Lower lobe of right lung (tissue), 2 donors: Measurements from ENCODE around the gene MMP17. TPM values are rescaled to one million over a fixed set of nuclear protein-coding genes. Genes with fewer than 3 reads are reported as not detected.
A peak's percentile ranks its signal among the peaks of the same experiment; 100 is the strongest.

ENCODE experiments used
- ATAC-seq, 2 donors: fragments of 200-7000 bp; cut with Tn5 transposase; one replicate each; pipeline ENCODE4 v1.9.1; 2020 to 2022; ENCODE audit warnings: mild to moderate bottlenecking in 2 of 2, moderate library complexity in 2 of 2
- DNase-seq: peaks from one replicate; pipeline ENCODE4 v3.0.0-alpha.2; 2020
- H3K27ac ChIP-seq: fragments of 200-600 bp; one replicate; pipeline ENCODE4 v1.8.0; 2022
- H3K27me3 ChIP-seq: fragments of 200-600 bp; one replicate; pipeline ENCODE4 v1.8.0; 2022; ENCODE audit warnings: low read depth
- H3K36me3 ChIP-seq: fragments of 200-600 bp; one replicate; pipeline ENCODE4 v1.8.0; 2022; ENCODE audit warnings: mild to moderate bottlenecking
- H3K4me1 ChIP-seq: fragments of 200-600 bp; one replicate; pipeline ENCODE4 v1.8.0; 2022
- H3K4me3 ChIP-seq: fragments of 200-600 bp; one replicate; pipeline ENCODE4 v1.8.0; 2022; ENCODE audit warnings: mild to moderate bottlenecking
- H3K9me3 ChIP-seq: fragments of 200-600 bp; one replicate; pipeline ENCODE4 v1.8.0; 2022
- intact Hi-C: fragments of 100-400 bp; cut with DNase I; formaldehyde crosslinking; loops from one replicate; pipeline ENCODE4 v1.11.0; 2022
- total RNA-seq: library from RNA; stranded (reverse); fragmentation: NEBNext Ultra II Directional; extraction: Animal tissue kit (Norgen Biotek cat#: 25700); gene quantifications from one replicate; pipeline ENCODE4 v1.2.1, GENCODE V29; 2021
- TF ChIP-seq, protein P1 (sequence below): fragments of 200-600 bp; IDR thresholded peaks from one replicate; pipeline ENCODE4 v1.8.0; 2022; ENCODE audit warnings: antibody characterized with exemption, mild to moderate bottlenecking
- donor health status: DM: no; HTN: yes; CAD: no; lungs with severe emphysema.

MMP17 gene
- total RNA-seq, 1 donor from 2014 or later, result 2.5 TPM

DNA sequence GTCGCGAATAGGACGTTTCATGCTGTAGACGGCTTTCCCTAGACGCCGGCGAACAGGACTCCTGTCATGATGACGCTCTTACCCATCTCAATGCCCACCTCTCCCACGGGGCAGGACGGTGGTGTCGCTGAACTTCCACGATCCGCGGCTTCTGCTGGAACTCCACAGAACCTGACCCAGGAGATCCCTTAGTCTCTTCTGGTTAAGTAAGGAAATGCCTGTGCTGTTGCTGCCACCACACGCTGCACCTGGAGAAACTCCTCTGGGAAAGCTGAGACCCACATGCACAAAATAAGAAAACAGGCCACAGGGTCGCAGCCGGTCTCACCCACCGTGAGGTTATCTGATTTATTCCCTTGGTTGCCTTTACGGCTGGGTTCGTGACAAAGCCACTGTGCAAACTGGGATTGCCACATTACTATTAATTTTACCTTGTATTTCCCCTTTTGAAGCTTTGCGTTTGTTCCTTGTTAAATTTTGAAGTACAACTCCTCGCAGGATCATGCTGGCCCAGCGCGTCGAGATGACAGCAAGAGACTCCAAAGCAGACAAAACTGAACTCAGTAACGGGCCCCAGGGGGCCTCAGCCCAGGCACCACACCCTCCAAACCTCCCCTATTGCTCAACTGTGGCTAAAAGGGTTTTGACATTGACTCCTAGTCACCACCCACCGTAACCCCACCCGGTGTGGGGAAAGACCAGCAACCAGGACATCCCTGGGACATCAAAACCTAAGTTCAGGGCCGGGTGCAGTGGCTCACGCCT is 9.2 kb upstream of the MMP17 start:
- intact Hi-C loops, result no loop called here
- Histone ChIP-seq H3K4me1 (no peaks in the 10 kb centered on the region), H3K36me3 (no peaks in the 10 kb centered on the region), H3K27ac (no peak overlapping the region), H3K27me3 (no peaks in the 10 kb centered on the region), H3K9me3 (no peaks in the 10 kb centered on the region), H3K4me3 (no peak overlapping the region)
- ATAC-seq (no peak), DNase-seq (no peak)
- TF ChIP-seq, protein P1, sequence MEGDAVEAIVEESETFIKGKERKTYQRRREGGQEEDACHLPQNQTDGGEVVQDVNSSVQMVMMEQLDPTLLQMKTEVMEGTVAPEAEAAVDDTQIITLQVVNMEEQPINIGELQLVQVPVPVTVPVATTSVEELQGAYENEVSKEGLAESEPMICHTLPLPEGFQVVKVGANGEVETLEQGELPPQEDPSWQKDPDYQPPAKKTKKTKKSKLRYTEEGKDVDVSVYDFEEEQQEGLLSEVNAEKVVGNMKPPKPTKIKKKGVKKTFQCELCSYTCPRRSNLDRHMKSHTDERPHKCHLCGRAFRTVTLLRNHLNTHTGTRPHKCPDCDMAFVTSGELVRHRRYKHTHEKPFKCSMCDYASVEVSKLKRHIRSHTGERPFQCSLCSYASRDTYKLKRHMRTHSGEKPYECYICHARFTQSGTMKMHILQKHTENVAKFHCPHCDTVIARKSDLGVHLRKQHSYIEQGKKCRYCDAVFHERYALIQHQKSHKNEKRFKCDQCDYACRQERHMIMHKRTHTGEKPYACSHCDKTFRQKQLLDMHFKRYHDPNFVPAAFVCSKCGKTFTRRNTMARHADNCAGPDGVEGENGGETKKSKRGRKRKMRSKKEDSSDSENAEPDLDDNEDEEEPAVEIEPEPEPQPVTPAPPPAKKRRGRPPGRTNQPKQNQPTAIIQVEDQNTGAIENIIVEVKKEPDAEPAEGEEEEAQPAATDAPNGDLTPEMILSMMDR, result no peak

- intact Hi-C loops, result no loop called here
- H3K9me3 ChIP-seq, result no peaks in the 10 kb centered on the region
- ATAC-seq (no peak), DNase-seq (no peak)
- peaks cover 31% of the 10 kb centered on the region for H3K27me3 ChIP-seq
- H3K4me1 ChIP-seq, result peaks cover 17% of the 10 kb centered on the region
- no peak overlapping the region for H3K27ac ChIP-seq
- H3K36me3 ChIP-seq, result no peaks in the 10 kb centered on the region
- TF ChIP-seq, protein P1, result no peak
- no peak overlapping the region for H3K4me3 ChIP-seq
Observed at GRCh38 chr12:131824450-131824849, 3.7 kb upstream of the MMP17 start.

GRCh38 chr12:131825146-131825892 is 2.9 kb upstream of the MMP17 start:
- ATAC-seq, result no peak
- Histone ChIP-seq H3K27me3 (peaks cover 40% of the 10 kb centered on the region), H3K27ac (no peak overlapping the region), H3K4me3 (no peak overlapping the region), H3K9me3 (no peaks in the 10 kb centered on the region), H3K4me1 (peaks cover 25% of the 10 kb centered on the region), H3K36me3 (no peaks in the 10 kb centered on the region)
- intact Hi-C loops, result no loop called here
- TF ChIP-seq, protein P1, result no peak
- no peak for DNase-seq

- peaks cover 35% of the 10 kb centered on the region for H3K4me1 ChIP-seq
- no peaks in the 10 kb centered on the region for H3K9me3 ChIP-seq
- ATAC-seq, result no peak
- intact Hi-C loops, result no loop called here
- no peaks in the 10 kb centered on the region for H3K36me3 ChIP-seq
- DNase-seq, result no peak
- peaks cover 47% of the 10 kb centered on the region for H3K27me3 ChIP-seq
- no peak overlapping the region for H3K4me3 ChIP-seq
- TF ChIP-seq, protein P1, result no peak
- no peak overlapping the region for H3K27ac ChIP-seq
Observed at GRCh38 chr12:131826097-131826928, 1.9 kb upstream of the MMP17 start.

DNA sequence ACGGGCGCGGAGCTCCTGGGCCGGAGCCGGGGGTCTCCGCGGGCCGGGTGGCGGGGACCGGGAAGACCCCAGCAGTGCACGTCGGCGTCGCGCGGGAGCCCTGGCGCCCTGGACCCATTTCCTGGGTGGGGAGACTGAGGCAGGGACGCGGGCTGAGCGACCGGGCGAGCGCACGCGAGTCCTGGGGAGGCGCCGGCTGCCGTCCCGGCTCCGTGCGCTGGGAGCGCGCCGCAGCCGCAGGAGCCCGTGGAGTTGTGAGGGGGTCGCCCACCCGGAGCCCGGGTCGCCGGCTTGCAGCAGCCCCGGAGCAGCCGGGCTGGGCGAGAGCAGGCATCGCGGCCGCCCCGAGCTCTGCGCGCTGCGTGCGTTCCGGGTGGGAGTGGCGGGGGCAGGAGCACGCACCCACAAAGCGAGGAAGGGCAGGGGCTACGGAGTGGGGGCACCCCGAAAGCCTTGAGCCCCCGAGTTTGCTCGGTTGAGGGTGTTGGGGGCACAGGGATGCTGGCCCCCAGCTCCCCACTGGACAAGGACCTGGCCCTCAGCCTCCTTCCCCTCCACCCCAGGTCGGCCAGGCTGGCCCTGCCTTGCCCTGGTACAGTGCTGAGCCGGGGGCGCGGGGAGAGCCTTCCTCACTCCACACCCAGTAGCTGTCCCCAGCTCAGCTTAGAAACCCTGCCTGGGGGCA is 620 bp downstream of the MMP17 start:
- ATAC-seq, result peak; percentile 33 to 38
- intact Hi-C loops, result no loop called here
- no peak for DNase-seq
- Histone ChIP-seq H3K27ac (no peak overlapping the region), H3K4me3 (peak overlapping the region; percentile 57), H3K4me1 (peaks cover 38% of the 10 kb centered on the region), H3K36me3 (no peaks in the 10 kb centered on the region), H3K9me3 (no peaks in the 10 kb centered on the region), H3K27me3 (peaks cover 63% of the 10 kb centered on the region)
- TF ChIP-seq, protein P1, result no peak
